Measurements from ENCODE around the gene EFL1.

DNA sequence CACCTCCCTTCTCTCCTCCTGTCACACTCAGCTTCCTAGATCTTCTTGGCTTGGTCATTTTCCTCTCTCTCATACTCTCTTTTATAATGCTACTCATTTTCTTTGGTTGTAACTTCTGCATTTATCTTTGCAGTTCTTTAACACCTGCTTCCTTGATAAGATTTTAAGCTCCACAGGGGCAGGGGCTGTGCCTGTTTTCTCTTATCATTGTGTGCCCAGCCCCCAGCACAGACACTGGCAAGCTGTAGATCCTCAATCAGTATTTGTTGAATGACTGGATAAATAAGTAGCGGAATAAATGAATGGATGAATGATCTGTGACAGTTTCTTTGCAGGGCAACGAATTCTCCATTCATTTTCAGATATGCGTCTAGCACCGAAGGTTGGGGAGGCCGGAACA lies 152.4 kb downstream of the EFL1 start:
- no peak for TF ChIP-seq POLR2A (IDR thresholded peaks at IDR 0.05; ENCODE audit: low read depth, low read length)
- TF ChIP-seq, protein P1, sequence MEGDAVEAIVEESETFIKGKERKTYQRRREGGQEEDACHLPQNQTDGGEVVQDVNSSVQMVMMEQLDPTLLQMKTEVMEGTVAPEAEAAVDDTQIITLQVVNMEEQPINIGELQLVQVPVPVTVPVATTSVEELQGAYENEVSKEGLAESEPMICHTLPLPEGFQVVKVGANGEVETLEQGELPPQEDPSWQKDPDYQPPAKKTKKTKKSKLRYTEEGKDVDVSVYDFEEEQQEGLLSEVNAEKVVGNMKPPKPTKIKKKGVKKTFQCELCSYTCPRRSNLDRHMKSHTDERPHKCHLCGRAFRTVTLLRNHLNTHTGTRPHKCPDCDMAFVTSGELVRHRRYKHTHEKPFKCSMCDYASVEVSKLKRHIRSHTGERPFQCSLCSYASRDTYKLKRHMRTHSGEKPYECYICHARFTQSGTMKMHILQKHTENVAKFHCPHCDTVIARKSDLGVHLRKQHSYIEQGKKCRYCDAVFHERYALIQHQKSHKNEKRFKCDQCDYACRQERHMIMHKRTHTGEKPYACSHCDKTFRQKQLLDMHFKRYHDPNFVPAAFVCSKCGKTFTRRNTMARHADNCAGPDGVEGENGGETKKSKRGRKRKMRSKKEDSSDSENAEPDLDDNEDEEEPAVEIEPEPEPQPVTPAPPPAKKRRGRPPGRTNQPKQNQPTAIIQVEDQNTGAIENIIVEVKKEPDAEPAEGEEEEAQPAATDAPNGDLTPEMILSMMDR (IDR thresholded peaks at IDR 0.05; ENCODE audit: extremely low read depth in 1 of 2, insufficient read depth in 1 of 2, low read depth in 1 of 2, low read length in 2 of 2), result no peak

Data from endothelial cell of umbilical vein (primary cell).